ENCODE measurements around the gene GC. TPM values are rescaled to one million over a fixed set of nuclear protein-coding genes. Genes with fewer than 3 reads are reported as not detected.

GC gene, protein sequence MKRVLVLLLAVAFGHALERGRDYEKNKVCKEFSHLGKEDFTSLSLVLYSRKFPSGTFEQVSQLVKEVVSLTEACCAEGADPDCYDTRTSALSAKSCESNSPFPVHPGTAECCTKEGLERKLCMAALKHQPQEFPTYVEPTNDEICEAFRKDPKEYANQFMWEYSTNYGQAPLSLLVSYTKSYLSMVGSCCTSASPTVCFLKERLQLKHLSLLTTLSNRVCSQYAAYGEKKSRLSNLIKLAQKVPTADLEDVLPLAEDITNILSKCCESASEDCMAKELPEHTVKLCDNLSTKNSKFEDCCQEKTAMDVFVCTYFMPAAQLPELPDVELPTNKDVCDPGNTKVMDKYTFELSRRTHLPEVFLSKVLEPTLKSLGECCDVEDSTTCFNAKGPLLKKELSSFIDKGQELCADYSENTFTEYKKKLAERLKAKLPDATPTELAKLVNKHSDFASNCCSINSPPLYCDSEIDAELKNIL
- total RNA-seq (1 to 10 TPM in 3 of 5 donors, not detected in 2; 1.4 to 2.0 (median 1.4) TPM), total RNA-seq (0 to 0.08 (median 0) reads per million in 29 experiments)
- total RNA-seq (2013), result 0.09 TPM

DNA sequence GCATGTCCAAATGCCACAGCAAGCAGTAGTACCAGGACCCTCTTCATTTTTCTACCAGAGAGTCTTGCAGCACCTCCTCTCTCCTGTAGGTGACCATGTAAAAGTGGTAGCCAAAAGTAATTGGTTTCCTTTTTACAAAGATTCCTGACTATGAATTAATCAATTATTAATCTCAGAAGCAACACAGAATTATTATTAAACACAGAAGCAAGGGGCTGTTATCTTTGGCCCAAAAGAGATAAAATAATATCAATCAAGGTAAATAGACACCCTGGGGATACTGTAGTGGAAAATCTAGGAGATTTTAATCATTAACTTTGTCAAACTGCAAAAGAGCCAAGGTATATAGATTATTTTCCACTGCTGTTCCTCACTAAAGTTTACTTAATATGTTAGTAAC lies at the start of gene GC:
Gene GC (minus strand): TSS at position 108 of the 400 bp plus-strand sequence. CDS start 61 bp downstream, at position 47.
- Histone ChIP-seq H3K4me1 (ENCODE audit: control insufficient read depth in 1 of 2, extremely low read depth in 1 of 2, insufficient read depth in 2 of 2, low read length in 2 of 2) (no peaks in the 10 kb centered on the region), H3K4me3 (ENCODE audit: control insufficient read depth in 1 of 2, extremely low read depth in 1 of 2, low read length in 1 of 2) (no peak within 1 kb of the TSS), H3K9me3 (no peaks in the 10 kb centered on the region), H3K27ac (ENCODE audit: low read length) (no peak within 1 kb of the TSS), H3K36me3 (ENCODE audit: control insufficient read depth in 2 of 2, extremely low read depth in 1 of 2, insufficient read depth in 1 of 2, low read length in 1 of 2) (no peaks in the 10 kb centered on the region), H3K27me3 (replicated peaks in 1 of 2; ENCODE audit: control insufficient read depth in 2 of 2, extremely low read depth in 1 of 2, insufficient read depth in 2 of 2, low read length in 1 of 2) (no peaks in the 10 kb centered on the region)
- H3K4me3 Mint-ChIP-seq, result no peak within 1 kb of the TSS
- no peaks in the 10 kb centered on the region for H3K36me3 Mint-ChIP-seq
- H3K9me3 Mint-ChIP-seq, result no peaks in the 10 kb centered on the region
- DNase-seq (no peak), ATAC-seq (replicated peaks in 1 of 4) (no peak)
- peaks cover 0 to 4% of the 10 kb centered on the region in 2 donors for H3K27me3 Mint-ChIP-seq
- ChIA-PET CTCF (no interaction called here), POLR2A (no interaction called here)
- no peak within 1 kb of the TSS for H3K27ac Mint-ChIP-seq
- no peaks in the 10 kb centered on the region for H3K4me1 Mint-ChIP-seq

GRCh38 chr4:71833232-71833900 lies 49.5 kb upstream of the GC start:
- Histone ChIP-seq H3K9me3 (no peaks in the 10 kb centered on the region), H3K36me3 (ENCODE audit: control insufficient read depth in 2 of 2, extremely low read depth in 1 of 2, insufficient read depth in 1 of 2, low read length in 1 of 2) (no peaks in the 10 kb centered on the region), H3K4me3 (ENCODE audit: control insufficient read depth in 1 of 2, extremely low read depth in 1 of 2, low read length in 1 of 2) (no peak overlapping the region), H3K27me3 (replicated peaks in 1 of 2; ENCODE audit: control insufficient read depth in 2 of 2, extremely low read depth in 1 of 2, insufficient read depth in 2 of 2, low read length in 1 of 2) (no peaks in the 10 kb centered on the region), H3K27ac (ENCODE audit: low read length) (no peak overlapping the region), H3K4me1 (ENCODE audit: control insufficient read depth in 1 of 2, extremely low read depth in 1 of 2, insufficient read depth in 2 of 2, low read length in 2 of 2) (no peaks in the 10 kb centered on the region)
- DNase-seq (peak in 1 of 35 experiments; percentile 0), ATAC-seq (replicated peaks in 1 of 4) (no peak)
- Mint-ChIP-seq H3K36me3 (no peaks in the 10 kb centered on the region), H3K4me3 (no peak overlapping the region), H3K27ac (no peak overlapping the region), H3K9me3 (no peaks in the 10 kb centered on the region), H3K4me1 (no peaks in the 10 kb centered on the region), H3K27me3 (peaks cover 0 to 4% of the 10 kb centered on the region in 2 donors)
- ChIA-PET CTCF (no interaction called here), POLR2A (no interaction called here)
- 94% methylated on average over 5 of the region's 10 CpGs for WGBS (ENCODE audit: insufficient coverage)

DNA sequence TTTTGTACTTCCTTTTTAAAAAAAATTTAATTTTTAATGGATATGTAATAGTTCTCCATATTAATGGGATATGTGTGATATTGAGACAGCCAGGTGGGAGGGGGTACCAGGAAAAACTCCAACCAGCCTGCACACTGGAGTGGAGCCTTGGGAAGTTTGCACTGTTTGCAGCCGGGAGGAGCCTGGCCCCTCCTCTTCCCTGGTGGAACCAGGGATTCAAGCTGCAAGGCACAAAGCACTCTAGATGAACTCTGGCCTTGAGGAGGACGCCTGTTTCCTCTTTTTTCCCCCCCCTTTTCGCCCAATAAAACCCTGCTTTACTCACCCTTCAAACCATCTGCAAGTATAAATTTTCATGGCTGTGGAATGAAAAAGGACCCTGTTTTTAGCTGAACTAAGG lies 48.2 kb upstream of the GC start:
- Mint-ChIP-seq H3K4me1 (no peaks in the 10 kb centered on the region), H3K36me3 (no peaks in the 10 kb centered on the region), H3K27me3 (no peaks in the 10 kb centered on the region), H3K4me3 (no peak overlapping the region), H3K9me3 (no peaks in the 10 kb centered on the region), H3K27ac (no peak overlapping the region)
- ChIA-PET CTCF (no interaction called here), POLR2A (no interaction called here)
- ATAC-seq (replicated peaks in 1 of 4) (no peak), DNase-seq (no peak)
- Histone ChIP-seq H3K36me3 (ENCODE audit: control insufficient read depth in 2 of 2, extremely low read depth in 1 of 2, insufficient read depth in 1 of 2, low read length in 1 of 2) (no peaks in the 10 kb centered on the region), H3K9me3 (no peaks in the 10 kb centered on the region), H3K4me1 (ENCODE audit: control insufficient read depth in 1 of 2, extremely low read depth in 1 of 2, insufficient read depth in 2 of 2, low read length in 2 of 2) (no peaks in the 10 kb centered on the region), H3K27ac (ENCODE audit: low read length) (no peak overlapping the region), H3K27me3 (replicated peaks in 1 of 2; ENCODE audit: control insufficient read depth in 2 of 2, extremely low read depth in 1 of 2, insufficient read depth in 2 of 2, low read length in 1 of 2) (no peaks in the 10 kb centered on the region), H3K4me3 (ENCODE audit: control insufficient read depth in 1 of 2, extremely low read depth in 1 of 2, low read length in 1 of 2) (no peak overlapping the region)
- WGBS (ENCODE audit: insufficient coverage), result no CpG with 5 or more reads among the region's 3 CpGs

- WGBS (ENCODE audit: insufficient coverage), result no CpG with 5 or more reads among the region's 4 CpGs
- no peak overlapping the region for H3K27ac ChIP-seq (ENCODE audit: low read length)
- no peaks in the 10 kb centered on the region for H3K4me1 Mint-ChIP-seq
- H3K36me3 Mint-ChIP-seq, result no peaks in the 10 kb centered on the region
- H3K4me3 ChIP-seq (ENCODE audit: control insufficient read depth in 1 of 2, extremely low read depth in 1 of 2, low read length in 1 of 2), result no peak overlapping the region
- DNase-seq, result no peak
- peaks cover 0 to 6% (median 4%) of the 10 kb centered on the region in 3 donors for H3K9me3 Mint-ChIP-seq
- H3K36me3 ChIP-seq (ENCODE audit: control insufficient read depth in 2 of 2, extremely low read depth in 1 of 2, insufficient read depth in 1 of 2, low read length in 1 of 2), result no peaks in the 10 kb centered on the region
- no peak overlapping the region for H3K27ac Mint-ChIP-seq
- no peaks in the 10 kb centered on the region for H3K9me3 ChIP-seq
- no peaks in the 10 kb centered on the region for H3K4me1 ChIP-seq (ENCODE audit: control insufficient read depth in 1 of 2, extremely low read depth in 1 of 2, insufficient read depth in 2 of 2, low read length in 2 of 2)
- H3K27me3 Mint-ChIP-seq, result no peaks in the 10 kb centered on the region
- ChIA-PET POLR2A (no interaction called here), CTCF (no interaction called here)
- no peak for ATAC-seq (replicated peaks in 1 of 4)
- H3K4me3 Mint-ChIP-seq, result no peak overlapping the region
- H3K27me3 ChIP-seq (replicated peaks in 1 of 2; ENCODE audit: control insufficient read depth in 2 of 2, extremely low read depth in 1 of 2, insufficient read depth in 2 of 2, low read length in 1 of 2), result no peaks in the 10 kb centered on the region
Observed at GRCh38 chr4:71830497-71831190, 46.8 kb upstream of the GC start.

DNA sequence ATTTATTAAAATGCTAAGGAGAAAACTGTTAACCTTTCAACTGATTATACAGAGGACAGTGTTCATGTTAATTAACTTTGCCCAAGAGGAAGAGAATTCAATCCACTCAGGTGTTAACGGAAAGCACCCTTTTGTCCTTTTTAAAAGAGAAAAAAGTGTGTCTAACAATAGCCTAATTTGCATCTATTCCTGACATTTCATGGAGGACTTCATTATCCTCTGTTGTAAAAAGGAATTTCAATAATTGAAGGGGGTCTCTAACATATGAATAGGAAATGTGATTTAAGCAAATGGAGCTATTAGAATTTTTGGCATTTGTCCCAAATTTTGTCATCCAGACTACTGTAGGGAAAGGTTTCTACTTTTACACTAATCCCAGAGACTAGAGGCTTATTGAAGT lies 44.6 kb upstream of the GC start:
- no peak overlapping the region for H3K27ac Mint-ChIP-seq
- CTCF ChIA-PET, result interaction anchor here in 1 of 2 donors (0.6 kb wide), 1 partner anchor 52 kb away, joined by 3 read pairs; no protein-coding TSS in a partner anchor

DNA sequence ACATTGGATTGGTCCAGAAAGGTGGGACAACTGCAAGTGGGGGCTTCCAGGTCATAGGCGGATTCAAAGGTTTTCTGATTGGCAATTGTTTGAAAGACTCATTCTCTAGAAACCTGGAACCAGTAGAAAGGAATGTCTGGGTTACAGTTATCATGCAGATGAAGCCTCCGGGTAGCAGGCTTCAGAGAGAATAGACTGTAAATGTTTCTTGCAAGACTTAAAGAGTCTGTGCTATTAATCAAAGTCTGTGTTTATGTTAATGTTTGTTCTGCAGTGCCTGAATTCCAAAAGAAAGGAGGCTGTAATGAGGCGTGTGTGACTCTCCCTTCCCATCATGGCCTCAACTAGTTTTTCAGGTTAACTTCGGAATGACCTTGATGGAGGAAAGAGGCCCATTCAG lies 43.9 kb upstream of the GC start:
- no peak overlapping the region for H3K4me3 Mint-ChIP-seq
- POLR2A ChIA-PET, result interaction anchor here in 1 of 2 donors (0.6 kb wide), 1 partner anchor 385 kb away, joined by 4 read pairs; no protein-coding TSS in a partner anchor
- no peaks in the 10 kb centered on the region for H3K4me1 Mint-ChIP-seq
- H3K27ac Mint-ChIP-seq, result no peak overlapping the region
- Histone ChIP-seq H3K27me3 (replicated peaks in 1 of 2; ENCODE audit: control insufficient read depth in 2 of 2, extremely low read depth in 1 of 2, insufficient read depth in 2 of 2, low read length in 1 of 2) (no peaks in the 10 kb centered on the region), H3K4me1 (ENCODE audit: control insufficient read depth in 1 of 2, extremely low read depth in 1 of 2, insufficient read depth in 2 of 2, low read length in 2 of 2) (no peaks in the 10 kb centered on the region), H3K4me3 (ENCODE audit: control insufficient read depth in 1 of 2, extremely low read depth in 1 of 2, low read length in 1 of 2) (no peak overlapping the region), H3K27ac (ENCODE audit: low read length) (no peak overlapping the region), H3K9me3 (no peaks in the 10 kb centered on the region), H3K36me3 (ENCODE audit: control insufficient read depth in 2 of 2, extremely low read depth in 1 of 2, insufficient read depth in 1 of 2, low read length in 1 of 2) (no peaks in the 10 kb centered on the region)
- ATAC-seq (replicated peaks in 1 of 4), result no peak
- no peaks in the 10 kb centered on the region for H3K36me3 Mint-ChIP-seq
- DNase-seq, result no peak
- CTCF ChIA-PET, result interaction anchor here in 1 of 2 donors (0.6 kb wide), 1 partner anchor 52 kb away, joined by 3 read pairs; no protein-coding TSS in a partner anchor
- WGBS (ENCODE audit: insufficient coverage), result 82% methylated on average over 1 of the region's 4 CpGs
- no peaks in the 10 kb centered on the region for H3K27me3 Mint-ChIP-seq
- peaks cover 0 to 8% (median 6%) of the 10 kb centered on the region in 3 donors for H3K9me3 Mint-ChIP-seq

More for the DNA sequence above, 44.6 kb upstream of the GC start:
- Histone ChIP-seq H3K4me1 (ENCODE audit: control insufficient read depth in 1 of 2, extremely low read depth in 1 of 2, insufficient read depth in 2 of 2, low read length in 2 of 2) (no peaks in the 10 kb centered on the region), H3K9me3 (no peaks in the 10 kb centered on the region), H3K27me3 (replicated peaks in 1 of 2; ENCODE audit: control insufficient read depth in 2 of 2, extremely low read depth in 1 of 2, insufficient read depth in 2 of 2, low read length in 1 of 2) (no peaks in the 10 kb centered on the region), H3K4me3 (ENCODE audit: control insufficient read depth in 1 of 2, extremely low read depth in 1 of 2, low read length in 1 of 2) (no peak overlapping the region), H3K36me3 (ENCODE audit: control insufficient read depth in 2 of 2, extremely low read depth in 1 of 2, insufficient read depth in 1 of 2, low read length in 1 of 2) (no peaks in the 10 kb centered on the region), H3K27ac (ENCODE audit: low read length) (no peak overlapping the region)
- H3K27me3 Mint-ChIP-seq, result no peaks in the 10 kb centered on the region
- no peaks in the 10 kb centered on the region for H3K4me1 Mint-ChIP-seq
- POLR2A ChIA-PET, result interaction anchor here in 1 of 2 donors (0.6 kb wide), 1 partner anchor 384 kb away, joined by 4 read pairs; no protein-coding TSS in a partner anchor
- ATAC-seq (replicated peaks in 1 of 4) (no peak), DNase-seq (no peak)
- H3K4me3 Mint-ChIP-seq, result no peak overlapping the region
- H3K36me3 Mint-ChIP-seq, result no peaks in the 10 kb centered on the region
- WGBS (ENCODE audit: insufficient coverage), result no CpG with 5 or more reads among the region's 1 CpG
- peaks cover 0 to 8% (median 6%) of the 10 kb centered on the region in 3 donors for H3K9me3 Mint-ChIP-seq
